NCI-H460 (cell line): Measurements from ENCODE around the gene ATP1B2. TPM values are rescaled to one million over a fixed set of nuclear protein-coding genes. Genes with fewer than 3 reads are reported as not detected.

ENCODE experiments used
- DNase-seq: peaks from one replicate; pipeline ENCODE4 v3.0.0-alpha.2; 2016; ENCODE audit warnings: low read depth; ENCODE audit errors: extremely low read depth
- total RNA-seq: library from RNA; depleted of rRNA; stranded (reverse); fragments of >200 nt; shearing (Covaris generic); gene quantifications from 2 replicates; pipeline ENCODE4 v1.2.3, GENCODE V29; 2014; rRNA removed

The ATP1B2 gene
- total RNA-seq, 1 experiment from 2014 or later: not detected

DNA sequence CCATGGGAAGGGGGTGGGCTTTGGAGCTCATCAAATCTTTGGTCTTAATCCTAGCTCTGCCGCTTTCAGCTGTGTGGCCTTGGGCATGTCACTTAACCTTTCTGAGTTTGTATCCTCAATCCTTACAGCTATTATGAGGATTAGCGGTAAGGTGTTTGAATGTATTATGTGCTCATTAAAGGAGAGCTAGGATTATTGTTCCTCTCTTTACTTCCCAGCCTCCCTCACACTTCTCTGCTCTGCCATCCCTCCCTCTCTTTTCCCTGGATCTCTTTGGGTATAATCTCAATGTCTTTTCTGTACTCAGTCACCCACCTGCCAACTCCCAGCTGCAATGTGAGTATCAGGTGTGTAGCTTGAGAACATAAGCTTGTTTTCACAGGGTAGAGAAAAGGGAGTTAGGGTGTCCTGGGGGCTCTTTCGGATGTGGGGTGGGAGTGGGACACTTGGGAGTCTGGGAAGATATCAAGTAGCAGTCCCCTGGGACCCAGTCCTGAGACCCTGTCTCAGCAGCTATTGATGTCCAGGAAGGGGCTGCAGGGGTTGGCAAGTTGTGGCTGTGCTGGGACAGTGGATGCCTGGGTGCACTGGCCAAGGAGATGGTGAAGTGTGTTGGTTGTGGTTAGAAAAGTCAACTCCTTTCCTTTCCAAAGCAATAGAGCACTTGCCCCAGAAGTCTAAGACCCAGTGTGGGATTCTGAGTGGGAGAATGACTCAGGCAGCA lies 56.1 kb downstream of the ATP1B2 start:
- no peak for DNase-seq

Other genes starting within 250 kb of the ATP1B2 start
- 107 and 202 TPM in 2 replicates for gene TMEM256, start 246.8 kb upstream of the ATP1B2 start, total RNA-seq
- 5.5 and 6.2 TPM in 2 replicates for gene NLGN2, start 243.1 kb upstream of the ATP1B2 start, total RNA-seq
- gene SPEM1, start 230.6 kb upstream of the ATP1B2 start, total RNA-seq: not detected in 2 replicates
- gene SPEM2, start 225.3 kb upstream of the ATP1B2 start, total RNA-seq: not detected in 2 replicates
- gene SPEM3, start 222.1 kb upstream of the ATP1B2 start, total RNA-seq: not detected in 2 replicates
- gene TMEM102, start 215.5 kb upstream of the ATP1B2 start, total RNA-seq: 6.3 and 7.9 TPM in 2 replicates
- 1.2 TPM in 2 replicates for gene FGF11, start 211.4 kb upstream of the ATP1B2 start, total RNA-seq
- 3.6 and 3.8 TPM in 2 replicates for gene CHRNB1, start 205.9 kb upstream of the ATP1B2 start, total RNA-seq
- 14.7 and 15.3 TPM in 2 replicates for gene ZBTB4, start 171.3 kb upstream of the ATP1B2 start, total RNA-seq
- gene SLC35G6, start 169.5 kb upstream of the ATP1B2 start, total RNA-seq: not detected in 2 replicates
- 27.1 and 35.3 TPM in 2 replicates for gene POLR2A, start 166.6 kb upstream of the ATP1B2 start, total RNA-seq
- 6.9 and 8.1 TPM in 2 replicates for gene TNFSF12, start 101.9 kb upstream of the ATP1B2 start, total RNA-seq
- gene TNFSF13, start 92.2 kb upstream of the ATP1B2 start, total RNA-seq: 0.63 and 1.4 TPM in 2 replicates
- gene SENP3, start 89.0 kb upstream of the ATP1B2 start, total RNA-seq: 92.2 and 102 TPM in 2 replicates
- 24.5 and 29.4 TPM in 2 replicates for gene CD68, start 71.3 kb upstream of the ATP1B2 start, total RNA-seq
- 107 and 133 TPM in 2 replicates for gene MPDU1, start 67.1 kb upstream of the ATP1B2 start, total RNA-seq
- gene SOX15, start 60.8 kb upstream of the ATP1B2 start, total RNA-seq: 0.47 TPM in 1 of 2 replicates, not detected in the other
- 72.6 and 73.3 TPM in 2 replicates for gene FXR2, start 36.0 kb upstream of the ATP1B2 start, total RNA-seq
- 51.5 and 53.9 TPM in 2 replicates for gene SAT2, start 23.1 kb upstream of the ATP1B2 start, total RNA-seq
- gene SHBG, start 20.8 kb upstream of the ATP1B2 start, total RNA-seq: 0.10 TPM in 1 of 2 replicates, not detected in the other
- 44.4 and 46.2 TPM in 2 replicates for gene TP53, start 36.6 kb downstream of the ATP1B2 start, total RNA-seq
- 16.1 and 17.1 TPM in 2 replicates for gene WRAP53, start 37.6 kb downstream of the ATP1B2 start, total RNA-seq
- 0.14 and 0.35 TPM in 2 replicates for gene EFNB3, start 54.3 kb downstream of the ATP1B2 start, total RNA-seq
- not detected in 2 replicates for gene DNAH2, start 66.8 kb downstream of the ATP1B2 start, total RNA-seq
- 7.7 and 8.8 TPM in 2 replicates for gene KDM6B, start 183.3 kb downstream of the ATP1B2 start, total RNA-seq
- 0.59 TPM in 1 of 2 replicates, not detected in the other for gene TMEM88, start 204.1 kb downstream of the ATP1B2 start, total RNA-seq
- 46.6 and 67.2 TPM in 2 replicates for gene NAA38, start 206.6 kb downstream of the ATP1B2 start, total RNA-seq
- 13.4 and 14.6 TPM in 2 replicates for gene CYB5D1, start 207.1 kb downstream of the ATP1B2 start, total RNA-seq
- 63.9 and 73.7 TPM in 2 replicates for gene CHD3, start 237.9 kb downstream of the ATP1B2 start, total RNA-seq